Gastroesophageal sphincter (tissue), 3 donors: Measurements from ENCODE around the gene XRCC1.

Experiments used
- CTCF ChIP-seq, 4 experiments: fragments of 200-600 bp in 2 of 4; fragments of 450-650 bp in 2 of 4; sonication (generic) in 1 of 4; IDR thresholded peaks; one replicate each; pipeline ENCODE4 v1.5.1; 2017 to 2019; ENCODE audit warnings: antibody characterized with exemption in 4 of 4, mild to moderate bottlenecking in 2 of 4, moderate library complexity in 2 of 4
- EP300 ChIP-seq: sonication (generic); formaldehyde crosslinking; IDR thresholded peaks from one replicate; pipeline ENCODE4 v1.6.1; 2017; ENCODE audit warnings: antibody characterized with exemption, mild to moderate bottlenecking
- POLR2A ChIP-seq, 2 donors: fragments of 450-650 bp; IDR thresholded peaks; one replicate each; pipeline ENCODE4 v1.6.1; 2017; ENCODE audit warnings: antibody characterized with exemption in 2 of 2, mild to moderate bottlenecking in 2 of 2, moderate library complexity in 1 of 2
- POLR2AphosphoS5 ChIP-seq: sonication (generic); formaldehyde crosslinking; IDR thresholded peaks from one replicate; pipeline ENCODE4 v1.6.1; 2017; ENCODE audit warnings: antibody characterized with exemption

- TF ChIP-seq CTCF (IDR thresholded peaks at IDR 0.05) (no peak), POLR2A (IDR thresholded peaks at IDR 0.05) (no peak), EP300 (no peak), POLR2AphosphoS5 (no peak)
These were observed 68.7 kb downstream of the XRCC1 start for GRCh38 chr19:43506629-43507028.
